Neural cell (in vitro differentiated cells): ENCODE data around the gene LIG4. TPM values are rescaled to one million over a fixed set of nuclear protein-coding genes. Genes with fewer than 3 reads are reported as not detected.
A peak's percentile ranks its signal among the peaks of the same experiment; 100 is the strongest.
"Not testable (repeated sequence)": the region's sequence is repeated elsewhere in the genome, so short reads cannot be mapped to it uniquely, and the experiment has no call there.

Experiments
- H2AFZ ChIP-seq: fragments of 200-600, 300-800 bp; sonication (generic), shearing (Covaris generic); 2 replicates; pipeline ENCODE4 v1.6.0; 2014; ENCODE audit warnings: low read depth, mild to moderate bottlenecking, antibody characterized with exemption, low read length, moderate library complexity
- H3F3A ChIP-seq: fragments of 200-600 bp; shearing (Covaris generic); 2 replicates; pipeline ENCODE4 v1.6.1; 2016; ENCODE audit warnings: mild to moderate bottlenecking, moderate library complexity, mixed read lengths, antibody characterized with exemption, low read length; ENCODE audit not compliant: insufficient read depth, poor library complexity, severe bottlenecking
- H3K27ac ChIP-seq: fragments of 200-600, 300-800 bp; sonication (generic), shearing (Covaris generic); 2 replicates; pipeline ENCODE4 v1.5.1; 2014; ENCODE audit warnings: mild to moderate bottlenecking, low read length, moderate library complexity
- H3K27me3 ChIP-seq: fragments of 300-800, 200-600 bp; sonication (generic), shearing (Covaris generic); 2 replicates; pipeline ENCODE4 v1.6.0; 2014; ENCODE audit warnings: mild to moderate bottlenecking, low read depth, low read length, moderate library complexity; ENCODE audit not compliant: insufficient read depth
- H3K36me3 ChIP-seq: fragments of 300-800, 200-600 bp; sonication (generic), shearing (Covaris generic); 2 replicates; pipeline ENCODE4 v1.5.1; 2014; ENCODE audit warnings: mild to moderate bottlenecking, antibody characterized with exemption, low read length, moderate library complexity; ENCODE audit not compliant: insufficient read depth
- H3K4me2 ChIP-seq: fragments of 300-800, 200-600 bp; sonication (generic), shearing (Covaris generic); 2 replicates; pipeline ENCODE4 v1.6.0; 2014; ENCODE audit warnings: mild to moderate bottlenecking, low read length
- H3K4me3 ChIP-seq: fragments of 300-800, 200-600 bp; sonication (generic), shearing (Covaris generic); 2 replicates; pipeline ENCODE4 v1.5.1; 2014; ENCODE audit warnings: mild to moderate bottlenecking, low read length, moderate library complexity
- H3K79me2 ChIP-seq: fragments of 200-600 bp; shearing (Covaris generic); replicated peaks from 2 replicates; pipeline ENCODE4 v1.6.0; 2014; ENCODE audit warnings: mild to moderate bottlenecking, low read length, moderate library complexity; ENCODE audit not compliant: insufficient read depth
- H3K9ac ChIP-seq: fragments of 300-800, 200-600 bp; sonication (generic), shearing (Covaris generic); 2 replicates; pipeline ENCODE4 v1.6.1; 2016; ENCODE audit warnings: mild to moderate bottlenecking, low read length, mixed read lengths
- H3K9me2 ChIP-seq: fragments of 200-600 bp; shearing (Covaris generic); 2 replicates; pipeline ENCODE4 v1.6.1; 2016; ENCODE audit warnings: mild to moderate bottlenecking, low read length, mixed read lengths; ENCODE audit not compliant: insufficient read depth
- H3K9me3 ChIP-seq: fragments of 200-600, 300-800 bp; sonication (generic), shearing (Covaris generic); 2 replicates; pipeline ENCODE4 v1.6.1; 2016; ENCODE audit warnings: mild to moderate bottlenecking, mixed run types, low read length, moderate library complexity, mixed read lengths
- H4K20me1 ChIP-seq: fragments of 200-600 bp; shearing (Covaris generic); 2 replicates; pipeline ENCODE4 v1.6.1; 2016; ENCODE audit warnings: mild to moderate bottlenecking, mixed run types; ENCODE audit not compliant: insufficient read depth
- EP300 ChIP-seq: fragments of 450-650 bp; conservative IDR thresholded peaks from 2 replicates; pipeline ENCODE4 v1.6.1; 2014; ENCODE audit warnings: antibody characterized with exemption, mild to moderate bottlenecking, moderate library complexity; ENCODE audit not compliant: poor library complexity, severe bottlenecking
- EZH2 ChIP-seq: fragments of 200-600, 300-800 bp; shearing (Covaris generic), sonication (generic); IDR thresholded peaks from 2 replicates; pipeline ENCODE4 v1.6.1; 2014; ENCODE audit warnings: antibody characterized with exemption, low read length, borderline replicate concordance, mild to moderate bottlenecking; ENCODE audit not compliant: insufficient read depth, poor library complexity, severe bottlenecking
- MXI1 ChIP-seq: fragments of 450-650 bp; conservative IDR thresholded peaks from 2 replicates; pipeline ENCODE4 v1.6.1; 2014; ENCODE audit warnings: antibody characterized with exemption, mild to moderate bottlenecking; ENCODE audit not compliant: poor library complexity, severe bottlenecking
- POLR2AphosphoS5 ChIP-seq: IDR thresholded peaks from 2 replicates; pipeline ENCODE4 v1.6.1; 2012
- RAD21 ChIP-seq: fragments of 450-650 bp; conservative IDR thresholded peaks from 2 replicates; pipeline ENCODE4 v1.6.1; 2014; ENCODE audit warnings: antibody characterized with exemption, mild to moderate bottlenecking, moderate library complexity
- SMC3 ChIP-seq: fragments of 450-650 bp; conservative IDR thresholded peaks from 2 replicates; pipeline ENCODE4 v1.6.1; 2014; ENCODE audit warnings: antibody characterized with exemption, mild to moderate bottlenecking, moderate library complexity; ENCODE audit not compliant: poor library complexity
- TAF1 ChIP-seq: IDR thresholded peaks from 2 replicates; pipeline ENCODE4 v1.6.1; 2012; ENCODE audit warnings: low read depth
- polyA plus RNA-seq: library from polyadenylated mRNA; depleted of rRNA; stranded (reverse); fragments of >200 nt; gene quantifications from 2 replicates; pipeline ENCODE4 v1.2.3, GENCODE V29; 2014
- TF ChIP-seq, protein P1 (sequence below): IDR thresholded peaks from 2 replicates; pipeline ENCODE4 v1.6.1; 2012; ENCODE audit warnings: borderline replicate concordance
- TF ChIP-seq, protein P2 (sequence below): fragments of 450-650 bp; IDR thresholded peaks from 2 replicates; pipeline ENCODE4 v1.5.1; 2014; ENCODE audit warnings: antibody characterized with exemption, mild to moderate bottlenecking, moderate library complexity; ENCODE audit not compliant: poor library complexity, severe bottlenecking

LIG4 gene
- polyA plus RNA-seq, 1 donor from 2014 or later: 28.8 TPM

DNA sequence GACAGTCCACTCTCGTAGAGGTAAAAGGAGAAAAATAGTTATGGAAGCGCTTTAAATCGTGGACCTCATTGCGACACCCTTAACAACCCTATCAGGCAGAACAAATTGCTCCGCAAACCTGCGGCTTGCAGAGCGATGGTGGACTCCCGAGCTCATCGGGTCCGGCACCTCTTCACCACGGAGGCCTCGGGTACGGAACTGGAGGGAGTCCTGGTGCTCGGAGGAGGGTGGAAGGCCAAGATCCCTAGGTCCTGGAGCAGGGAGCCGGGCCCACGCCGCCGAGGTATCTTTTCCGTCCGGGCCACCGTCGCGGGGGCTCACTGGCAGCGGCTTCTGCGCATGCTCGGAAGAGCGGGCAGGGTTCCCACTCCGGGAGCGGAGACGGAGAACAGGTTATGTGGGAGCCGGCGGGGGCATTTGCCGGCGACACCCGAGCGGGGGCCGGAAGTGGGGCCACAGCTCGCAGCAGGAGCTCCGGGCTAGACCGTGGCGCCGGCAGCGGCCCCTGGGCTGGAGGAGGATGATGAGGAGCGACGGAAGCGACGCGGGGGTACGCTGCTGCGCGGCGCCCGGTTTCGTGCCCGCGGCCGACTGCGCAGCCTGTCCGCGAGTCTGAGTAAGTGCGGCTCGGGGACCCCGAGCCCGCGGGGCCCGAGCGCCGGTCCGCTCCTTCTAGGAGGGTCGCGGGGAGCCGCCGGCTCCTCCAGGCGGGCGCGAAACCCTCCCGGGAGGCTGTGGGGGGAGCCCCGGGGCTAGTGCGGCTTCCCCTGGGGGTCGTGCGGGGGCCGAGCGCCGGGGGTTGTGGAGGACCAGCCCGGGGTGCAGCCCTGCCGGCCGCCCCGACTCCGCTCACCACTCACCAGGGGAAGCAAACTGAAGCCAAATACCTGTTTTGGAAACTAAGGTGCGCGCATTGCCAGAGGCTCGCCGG is 3.0 kb upstream of the LIG4 start, which contains the start of gene ABHD13:
ABHD13 (plus strand) TSS at position 349 of the 931 bp plus-strand sequence. CDS start 10,827 bp downstream, outside the sequence.
- H3F3A ChIP-seq: no peaks in the 10 kb centered on the region
- H3K27me3 ChIP-seq: no peaks in the 10 kb centered on the region
- no peaks in the 10 kb centered on the region for H3K36me3 ChIP-seq
- H3K27ac ChIP-seq: peak within 1 kb of the TSS; percentile 86
- H4K20me1 ChIP-seq: no peaks in the 10 kb centered on the region
- H2AFZ ChIP-seq: peak within 1 kb of the TSS; percentile 78
- peaks cover 43% of the 10 kb centered on the region for H3K79me2 ChIP-seq
- peak within 1 kb of the TSS; percentile 82 for H3K9ac ChIP-seq
- H3K4me2 ChIP-seq: peak within 1 kb of the TSS; percentile 87
- H3K4me3 ChIP-seq: peak within 1 kb of the TSS; percentile 89
- no peak for TF ChIP-seq EZH2
- no peak for TF ChIP-seq SMC3
- TF ChIP-seq MXI1: peak; percentile 75
- TF ChIP-seq, protein P1, sequence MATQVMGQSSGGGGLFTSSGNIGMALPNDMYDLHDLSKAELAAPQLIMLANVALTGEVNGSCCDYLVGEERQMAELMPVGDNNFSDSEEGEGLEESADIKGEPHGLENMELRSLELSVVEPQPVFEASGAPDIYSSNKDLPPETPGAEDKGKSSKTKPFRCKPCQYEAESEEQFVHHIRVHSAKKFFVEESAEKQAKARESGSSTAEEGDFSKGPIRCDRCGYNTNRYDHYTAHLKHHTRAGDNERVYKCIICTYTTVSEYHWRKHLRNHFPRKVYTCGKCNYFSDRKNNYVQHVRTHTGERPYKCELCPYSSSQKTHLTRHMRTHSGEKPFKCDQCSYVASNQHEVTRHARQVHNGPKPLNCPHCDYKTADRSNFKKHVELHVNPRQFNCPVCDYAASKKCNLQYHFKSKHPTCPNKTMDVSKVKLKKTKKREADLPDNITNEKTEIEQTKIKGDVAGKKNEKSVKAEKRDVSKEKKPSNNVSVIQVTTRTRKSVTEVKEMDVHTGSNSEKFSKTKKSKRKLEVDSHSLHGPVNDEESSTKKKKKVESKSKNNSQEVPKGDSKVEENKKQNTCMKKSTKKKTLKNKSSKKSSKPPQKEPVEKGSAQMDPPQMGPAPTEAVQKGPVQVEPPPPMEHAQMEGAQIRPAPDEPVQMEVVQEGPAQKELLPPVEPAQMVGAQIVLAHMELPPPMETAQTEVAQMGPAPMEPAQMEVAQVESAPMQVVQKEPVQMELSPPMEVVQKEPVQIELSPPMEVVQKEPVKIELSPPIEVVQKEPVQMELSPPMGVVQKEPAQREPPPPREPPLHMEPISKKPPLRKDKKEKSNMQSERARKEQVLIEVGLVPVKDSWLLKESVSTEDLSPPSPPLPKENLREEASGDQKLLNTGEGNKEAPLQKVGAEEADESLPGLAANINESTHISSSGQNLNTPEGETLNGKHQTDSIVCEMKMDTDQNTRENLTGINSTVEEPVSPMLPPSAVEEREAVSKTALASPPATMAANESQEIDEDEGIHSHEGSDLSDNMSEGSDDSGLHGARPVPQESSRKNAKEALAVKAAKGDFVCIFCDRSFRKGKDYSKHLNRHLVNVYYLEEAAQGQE: no peak
- TF ChIP-seq, protein P2, sequence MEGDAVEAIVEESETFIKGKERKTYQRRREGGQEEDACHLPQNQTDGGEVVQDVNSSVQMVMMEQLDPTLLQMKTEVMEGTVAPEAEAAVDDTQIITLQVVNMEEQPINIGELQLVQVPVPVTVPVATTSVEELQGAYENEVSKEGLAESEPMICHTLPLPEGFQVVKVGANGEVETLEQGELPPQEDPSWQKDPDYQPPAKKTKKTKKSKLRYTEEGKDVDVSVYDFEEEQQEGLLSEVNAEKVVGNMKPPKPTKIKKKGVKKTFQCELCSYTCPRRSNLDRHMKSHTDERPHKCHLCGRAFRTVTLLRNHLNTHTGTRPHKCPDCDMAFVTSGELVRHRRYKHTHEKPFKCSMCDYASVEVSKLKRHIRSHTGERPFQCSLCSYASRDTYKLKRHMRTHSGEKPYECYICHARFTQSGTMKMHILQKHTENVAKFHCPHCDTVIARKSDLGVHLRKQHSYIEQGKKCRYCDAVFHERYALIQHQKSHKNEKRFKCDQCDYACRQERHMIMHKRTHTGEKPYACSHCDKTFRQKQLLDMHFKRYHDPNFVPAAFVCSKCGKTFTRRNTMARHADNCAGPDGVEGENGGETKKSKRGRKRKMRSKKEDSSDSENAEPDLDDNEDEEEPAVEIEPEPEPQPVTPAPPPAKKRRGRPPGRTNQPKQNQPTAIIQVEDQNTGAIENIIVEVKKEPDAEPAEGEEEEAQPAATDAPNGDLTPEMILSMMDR: peak; percentile 47
- peak; percentile 58 for TF ChIP-seq EP300
- peak; percentile 83 for TF ChIP-seq POLR2AphosphoS5
- peak; percentile 38 for TF ChIP-seq RAD21
- peak; percentile 73 for TF ChIP-seq TAF1
- H3K9me2 ChIP-seq: no peaks in the 10 kb centered on the region
- H3K9me3 ChIP-seq: no peaks in the 10 kb centered on the region

DNA sequence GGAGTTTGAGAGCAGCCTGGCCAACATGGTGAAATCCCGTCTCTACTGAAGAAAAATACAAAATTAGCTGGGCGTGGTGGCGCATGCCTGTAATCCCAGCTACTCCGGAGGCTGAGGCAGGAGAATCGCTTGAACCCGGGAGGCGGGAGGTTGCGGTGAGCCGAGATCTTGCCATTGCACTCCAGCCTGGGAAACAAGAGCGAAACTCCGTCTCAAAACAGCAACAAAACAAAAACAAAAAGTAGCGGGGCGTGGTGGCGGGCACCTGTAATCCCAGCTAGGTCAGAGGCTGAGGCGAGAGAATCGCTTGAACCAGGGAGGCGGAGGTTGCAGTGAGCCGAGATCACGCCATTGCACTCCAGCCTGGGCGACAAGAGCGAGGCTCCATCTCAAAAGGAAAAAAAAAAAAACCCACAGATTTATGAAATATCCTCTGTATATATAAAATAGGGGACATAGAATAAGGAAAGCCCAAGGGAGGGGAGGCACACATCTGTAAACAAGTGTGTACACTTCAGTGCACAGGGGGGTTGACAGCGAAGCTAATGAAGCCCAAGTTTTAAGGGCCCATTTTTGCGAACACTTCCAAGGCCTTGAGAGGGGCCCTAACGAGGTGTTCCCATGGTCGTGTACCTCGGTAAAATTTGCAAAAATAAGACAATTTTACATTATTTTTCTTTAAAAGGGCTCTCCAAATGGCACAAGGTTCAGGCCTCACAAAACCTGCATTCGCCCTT is 2.1 kb upstream of the LIG4 start:
- H3K9me3 ChIP-seq: not testable (repeated sequence)

More for the DNA sequence above, 2.1 kb upstream of the LIG4 start:
- H3K9me2 ChIP-seq, H3K36me3 ChIP-seq, H3K27me3 ChIP-seq, H4K20me1 ChIP-seq, H3F3A ChIP-seq: not testable (repeated sequence)
- Histone ChIP-seq H3K9ac (peak overlapping the region; percentile 82), H3K4me3 (peak overlapping the region; percentile 89), H3K4me2 (peak overlapping the region; percentile 87), H3K79me2 (peaks cover 43% of the 10 kb centered on the region), H2AFZ (peak overlapping the region; percentile 78), H3K27ac (peak overlapping the region; percentile 86)
